Body of pancreas (tissue), 4 donors: Measurements from ENCODE around the gene CHST1. TPM values are rescaled to one million over a fixed set of nuclear protein-coding genes. Genes with fewer than 3 reads are reported as not detected.

Experiments
- ATAC-seq: fragments of 150-250 bp; one replicate; pipeline ENCODE4 v1.9.1; 2016
- DNase-seq, 4 donors: peaks; one replicate each; pipeline ENCODE4 v3.0.0-alpha.2; 2019
- H3K27ac ChIP-seq, 4 donors: fragments of 200-600 bp; sonication (generic); 1 replicate in 3 of 4; 2 replicates in 1 of 4; pipeline versions ENCODE4 v1.5.1 to v1.6.1; 2016 to 2019; ENCODE audit warnings: mild to moderate bottlenecking in 1 of 4, mixed read lengths in 1 of 4, moderate library complexity in 1 of 4
- H3K27me3 ChIP-seq, 2 donors: fragments of 200-600 bp; sonication (generic); one replicate each; pipeline ENCODE4 v1.6.0; 2016; ENCODE audit warnings: mild to moderate bottlenecking in 1 of 2
- H3K36me3 ChIP-seq, 2 donors: fragments of 200-600 bp; sonication (generic); replicated peaks in 1 of 2; 2 replicates each; pipeline ENCODE4 v1.5.1; 2016; ENCODE audit warnings: low read depth in 2 of 2; ENCODE audit not compliant: insufficient read depth in 1 of 2
- H3K4me1 ChIP-seq: fragments of 200-600 bp; sonication (generic); one replicate; pipeline ENCODE4 v1.6.0; 2016
- H3K4me3 ChIP-seq, 2 donors: fragments of 200-600 bp; sonication (generic); 1 replicate in 1 of 2; 2 replicates in 1 of 2; pipeline ENCODE4 v1.5.1; 2016 to 2019
- H3K9me3 ChIP-seq, 3 donors: fragments of 200-600 bp; sonication (generic); 1 replicate in 2 of 3; 2 replicates in 1 of 3; pipeline ENCODE4 v1.5.1; 2016
- POLR2A ChIP-seq, 3 donors: fragments of 450-650 bp; IDR thresholded peaks; one replicate each; pipeline ENCODE4 v1.6.1; 2016; ENCODE audit warnings: antibody characterized with exemption in 3 of 3, mild to moderate bottlenecking in 2 of 3
- WGBS, 2 donors: methylation state at CpG; one replicate each; pipeline ENCODE4 v1.1.5; 2017; 5-methylcytosine and 5-hydroxymethylcytosine counted together
- intact Hi-C: fragments of 100-400 bp; cut with DNase I; formaldehyde crosslinking; loops from one replicate; pipeline ENCODE4 v1.15.1; 2023
- total RNA-seq, 2 donors: library from RNA; depleted of rRNA; stranded (reverse); fragments of >200 nt; gene quantifications; one replicate each; pipeline ENCODE4 v1.1.0, GENCODE V29; 2016
- TF ChIP-seq, protein P1 (sequence below), 7 experiments: fragments of 450-650 bp in 4 of 7; fragments of 200-600 bp in 3 of 7; sonication (generic) in 3 of 7; IDR thresholded peaks; one replicate each; pipeline ENCODE4 v1.5.1; 2016 to 2019; ENCODE audit warnings: antibody characterized with exemption in 7 of 7

CHST1 gene
- total RNA-seq, 2 donors from 2014 or later: 1.3 to 2.0 TPM

DNA sequence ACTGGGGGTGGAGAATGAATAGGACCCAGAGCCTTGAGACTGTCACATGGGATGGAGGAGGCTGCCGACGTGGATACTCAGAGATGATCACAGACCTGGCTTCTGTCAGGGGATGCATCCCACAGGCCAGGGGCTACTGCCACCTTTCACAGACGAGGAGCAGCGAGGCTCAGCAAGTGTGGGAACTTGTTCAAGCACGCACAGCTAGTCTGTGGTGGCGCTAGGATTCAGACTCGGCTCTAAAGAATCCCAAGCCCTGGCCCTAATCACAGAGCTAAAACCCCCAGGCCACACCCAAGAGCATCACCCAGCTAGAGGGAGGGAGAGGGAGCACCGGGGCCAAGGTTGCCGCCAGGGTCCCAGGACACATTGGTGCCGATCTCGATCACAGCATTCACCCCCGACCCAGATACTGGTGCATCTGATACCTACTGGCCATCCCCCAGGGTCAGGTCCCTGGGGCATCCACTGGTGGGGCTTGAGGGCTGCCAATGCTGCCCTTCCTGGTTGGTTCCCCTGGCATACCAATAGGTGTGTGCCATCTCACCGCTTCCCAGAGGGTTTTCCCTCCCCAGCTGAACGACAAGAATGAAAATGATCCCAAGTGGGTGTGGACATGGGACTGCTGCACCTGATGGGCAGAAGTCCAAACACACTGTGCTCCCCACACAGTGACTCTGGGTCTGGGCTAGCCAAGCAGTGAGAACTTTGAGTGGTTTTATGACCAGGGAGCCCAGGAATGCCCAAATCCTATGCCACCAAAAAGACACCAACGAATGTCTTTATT, 6.2 kb downstream of the CHST1 start:
- no peak for DNase-seq
- no peak for TF ChIP-seq POLR2A (IDR thresholded peaks at IDR 0.05)
- TF ChIP-seq, protein P1, sequence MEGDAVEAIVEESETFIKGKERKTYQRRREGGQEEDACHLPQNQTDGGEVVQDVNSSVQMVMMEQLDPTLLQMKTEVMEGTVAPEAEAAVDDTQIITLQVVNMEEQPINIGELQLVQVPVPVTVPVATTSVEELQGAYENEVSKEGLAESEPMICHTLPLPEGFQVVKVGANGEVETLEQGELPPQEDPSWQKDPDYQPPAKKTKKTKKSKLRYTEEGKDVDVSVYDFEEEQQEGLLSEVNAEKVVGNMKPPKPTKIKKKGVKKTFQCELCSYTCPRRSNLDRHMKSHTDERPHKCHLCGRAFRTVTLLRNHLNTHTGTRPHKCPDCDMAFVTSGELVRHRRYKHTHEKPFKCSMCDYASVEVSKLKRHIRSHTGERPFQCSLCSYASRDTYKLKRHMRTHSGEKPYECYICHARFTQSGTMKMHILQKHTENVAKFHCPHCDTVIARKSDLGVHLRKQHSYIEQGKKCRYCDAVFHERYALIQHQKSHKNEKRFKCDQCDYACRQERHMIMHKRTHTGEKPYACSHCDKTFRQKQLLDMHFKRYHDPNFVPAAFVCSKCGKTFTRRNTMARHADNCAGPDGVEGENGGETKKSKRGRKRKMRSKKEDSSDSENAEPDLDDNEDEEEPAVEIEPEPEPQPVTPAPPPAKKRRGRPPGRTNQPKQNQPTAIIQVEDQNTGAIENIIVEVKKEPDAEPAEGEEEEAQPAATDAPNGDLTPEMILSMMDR (IDR thresholded peaks at IDR 0.05): no peak
- intact Hi-C loops: loop anchor here (10.0 kb wide), 1 partner anchor 294 kb away; no protein-coding TSS in a partner anchor
- Histone ChIP-seq H3K27ac (peak overlapping the region in 2 of 4 donors; percentile 5 to 27), H3K27me3 (peaks cover 0 to 24% of the 10 kb centered on the region in 2 donors), H3K4me3 (no peak overlapping the region), H3K9me3 (no peaks in the 10 kb centered on the region), H3K36me3 (no peaks in the 10 kb centered on the region), H3K4me1 (peaks cover 6% of the 10 kb centered on the region)
- WGBS, 2 donors: 51% methylated on average over 15 of the region's 15 CpGs; no CpG with 5 or more reads in 1 of the 2 donors
- no peak for ATAC-seq

- peaks cover 0 to 17% of the 10 kb centered on the region in 2 donors for H3K27me3 ChIP-seq
- no peaks in the 10 kb centered on the region for H3K4me1 ChIP-seq
- no peaks in the 10 kb centered on the region for H3K9me3 ChIP-seq
- intact Hi-C loops: loop anchor here (10.0 kb wide), 1 partner anchor 294 kb away; no protein-coding TSS in a partner anchor
- no peaks in the 10 kb centered on the region for H3K36me3 ChIP-seq
- 38 to 47% methylated on average over 8 to 19 of the region's 19 CpGs for WGBS, 2 donors
- DNase-seq: peak in 3 of 4 donors; percentile 44 to 52 (median 51)
- TF ChIP-seq, protein P1 (IDR thresholded peaks at IDR 0.05): no peak
- TF ChIP-seq POLR2A (IDR thresholded peaks at IDR 0.05): no peak
- ATAC-seq: peak; percentile 61
- peak overlapping the region in 2 of 4 donors; percentile 27 to 48 for H3K27ac ChIP-seq
- no peak overlapping the region for H3K4me3 ChIP-seq
Observed at GRCh38 chr11:45658292-45658991, 7.0 kb downstream of the CHST1 start.

- intact Hi-C loops: loop anchor here (10.0 kb wide), 1 partner anchor 293 kb away; no protein-coding TSS in a partner anchor
- Histone ChIP-seq H3K36me3 (no peaks in the 10 kb centered on the region), H3K27me3 (peaks cover 0 to 11% of the 10 kb centered on the region in 2 donors), H3K4me3 (no peak overlapping the region), H3K9me3 (no peaks in the 10 kb centered on the region), H3K27ac (peak overlapping the region in 1 of 4 donors; percentile 48), H3K4me1 (no peaks in the 10 kb centered on the region)
- TF ChIP-seq, protein P1 (IDR thresholded peaks at IDR 0.05): no peak
- TF ChIP-seq POLR2A (IDR thresholded peaks at IDR 0.05): no peak
- WGBS, 2 donors: 71 to 75% methylated on average over 6 to 8 of the region's 8 CpGs
- no peak for ATAC-seq
- no peak for DNase-seq
Observed at GRCh38 chr11:45657496-45658260, 7.7 kb downstream of the CHST1 start.

GRCh38 chr11:45655831-45656230, 9.6 kb downstream of the CHST1 start:
- Histone ChIP-seq H3K36me3 (no peaks in the 10 kb centered on the region), H3K4me1 (no peaks in the 10 kb centered on the region), H3K9me3 (no peaks in the 10 kb centered on the region), H3K4me3 (no peak overlapping the region), H3K27me3 (no peaks in the 10 kb centered on the region), H3K27ac (no peak overlapping the region)
- intact Hi-C loops: loop anchor here (10.0 kb wide), 1 partner anchor 291 kb away; no protein-coding TSS in a partner anchor
- DNase-seq (no peak), ATAC-seq (no peak)
- no peak for TF ChIP-seq POLR2A (IDR thresholded peaks at IDR 0.05)
- TF ChIP-seq, protein P1 (IDR thresholded peaks at IDR 0.05): no peak
- WGBS, 2 donors: 70 to 93% methylated on average over 6 of the region's 6 CpGs
